Activated naive CD8-positive, alpha-beta T cell treated with anti-CD3 and anti-CD28 coated beads, Interleukin-2, amount 50 U/mL, for 24 hours (primary cell): ENCODE measurements around the gene NEUROD6.

Experiments
- ATAC-seq: fragments of 150-1000 bp; cut with Tn5 transposase; one replicate; pipeline ENCODE4 v1.10.0; 2021
- DNase-seq: peaks from one replicate; pipeline ENCODE4 v3.0.0; 2021
- H3K27ac Mint-ChIP-seq: one replicate; pipeline ENCODE4 v1.8.0; 2021; ENCODE audit warnings: mild to moderate bottlenecking, mixed read lengths
- H3K27me3 Mint-ChIP-seq: one replicate; pipeline ENCODE4 v1.8.0; 2021; ENCODE audit warnings: mixed read lengths
- H3K36me3 Mint-ChIP-seq: one replicate; pipeline ENCODE4 v1.8.0; 2021; ENCODE audit warnings: low read depth, mixed read lengths
- H3K4me1 Mint-ChIP-seq: one replicate; pipeline ENCODE4 v1.8.0; 2021; ENCODE audit warnings: mixed read lengths
- H3K4me3 Mint-ChIP-seq: one replicate; pipeline ENCODE4 v1.8.0; 2021; ENCODE audit warnings: mild to moderate bottlenecking, moderate library complexity, mixed read lengths
- H3K9me3 Mint-ChIP-seq: one replicate; pipeline ENCODE4 v1.8.0; 2021; ENCODE audit warnings: mixed read lengths

The NEUROD6 gene

GRCh38 chr7:31340603-31341002 is at the start of gene NEUROD6:
NEUROD6 (minus strand) TSS chr7:31340726; CDS start chr7:31339268, 1,458 bp downstream.
- no peaks in the 10 kb centered on the region for H3K4me1 Mint-ChIP-seq
- no peaks in the 10 kb centered on the region for H3K9me3 Mint-ChIP-seq
- DNase-seq = no peak
- no peak within 1 kb of the TSS for H3K27ac Mint-ChIP-seq
- H3K36me3 Mint-ChIP-seq = no peaks in the 10 kb centered on the region
- ATAC-seq = no peak
- H3K4me3 Mint-ChIP-seq = no peak within 1 kb of the TSS
- peaks cover 19% of the 10 kb centered on the region for H3K27me3 Mint-ChIP-seq

GRCh38 chr7:31384466-31384865 is 43.9 kb upstream of the NEUROD6 start:
- no peak for ATAC-seq
- Mint-ChIP-seq H3K27me3 (no peaks in the 10 kb centered on the region), H3K27ac (no peak overlapping the region), H3K4me3 (no peak overlapping the region), H3K9me3 (peaks cover 20% of the 10 kb centered on the region), H3K4me1 (no peaks in the 10 kb centered on the region), H3K36me3 (no peaks in the 10 kb centered on the region)
- no peak for DNase-seq

- Mint-ChIP-seq H3K27ac (no peak overlapping the region), H3K36me3 (no peaks in the 10 kb centered on the region), H3K4me1 (no peaks in the 10 kb centered on the region), H3K4me3 (no peak overlapping the region), H3K9me3 (peaks cover 13% of the 10 kb centered on the region), H3K27me3 (no peaks in the 10 kb centered on the region)
- DNase-seq (no peak), ATAC-seq (no peak)
Observed at GRCh38 chr7:31382722-31383121, 42.2 kb upstream of the NEUROD6 start.

GRCh38 chr7:31373337-31374289 is 33.1 kb upstream of the NEUROD6 start:
- H3K4me3 Mint-ChIP-seq = no peak overlapping the region
- no peaks in the 10 kb centered on the region for H3K4me1 Mint-ChIP-seq
- no peaks in the 10 kb centered on the region for H3K36me3 Mint-ChIP-seq
- ATAC-seq = peak; percentile 46
- no peaks in the 10 kb centered on the region for H3K27me3 Mint-ChIP-seq
- H3K27ac Mint-ChIP-seq = no peak overlapping the region
- H3K9me3 Mint-ChIP-seq = no peaks in the 10 kb centered on the region
- DNase-seq = no peak

- no peaks in the 10 kb centered on the region for H3K27me3 Mint-ChIP-seq
- no peaks in the 10 kb centered on the region for H3K9me3 Mint-ChIP-seq
- no peak overlapping the region for H3K4me3 Mint-ChIP-seq
- no peak overlapping the region for H3K27ac Mint-ChIP-seq
- H3K4me1 Mint-ChIP-seq = no peaks in the 10 kb centered on the region
- DNase-seq (no peak), ATAC-seq (no peak)
- H3K36me3 Mint-ChIP-seq = no peaks in the 10 kb centered on the region
Observed at GRCh38 chr7:31372231-31372959, 31.9 kb upstream of the NEUROD6 start.

- H3K27me3 Mint-ChIP-seq = no peaks in the 10 kb centered on the region
- no peak for ATAC-seq
- no peak for DNase-seq
- H3K9me3 Mint-ChIP-seq = no peaks in the 10 kb centered on the region
- H3K27ac Mint-ChIP-seq = no peak overlapping the region
- no peaks in the 10 kb centered on the region for H3K36me3 Mint-ChIP-seq
- no peaks in the 10 kb centered on the region for H3K4me1 Mint-ChIP-seq
- no peak overlapping the region for H3K4me3 Mint-ChIP-seq
Observed at GRCh38 chr7:31371621-31372020, 31.1 kb upstream of the NEUROD6 start.

GRCh38 chr7:31370609-31371008 is 30.1 kb upstream of the NEUROD6 start:
- ATAC-seq = no peak
- Mint-ChIP-seq H3K27ac (no peak overlapping the region), H3K27me3 (peaks cover 2% of the 10 kb centered on the region), H3K4me1 (no peaks in the 10 kb centered on the region), H3K36me3 (no peaks in the 10 kb centered on the region), H3K4me3 (no peak overlapping the region), H3K9me3 (no peaks in the 10 kb centered on the region)
- DNase-seq = no peak

- Mint-ChIP-seq H3K36me3 (no peaks in the 10 kb centered on the region), H3K4me3 (no peak overlapping the region), H3K9me3 (no peaks in the 10 kb centered on the region), H3K27me3 (peaks cover 2% of the 10 kb centered on the region), H3K27ac (no peak overlapping the region), H3K4me1 (no peaks in the 10 kb centered on the region)
- no peak for DNase-seq
- ATAC-seq = no peak
Observed at GRCh38 chr7:31368620-31369019, 28.1 kb upstream of the NEUROD6 start.

- Mint-ChIP-seq H3K4me3 (no peak overlapping the region), H3K36me3 (no peaks in the 10 kb centered on the region), H3K27me3 (peaks cover 2% of the 10 kb centered on the region), H3K27ac (no peak overlapping the region), H3K4me1 (no peaks in the 10 kb centered on the region), H3K9me3 (peaks cover 4% of the 10 kb centered on the region)
- ATAC-seq = no peak
- DNase-seq = no peak
Observed at GRCh38 chr7:31363496-31363895, 23.0 kb upstream of the NEUROD6 start.

- Mint-ChIP-seq H3K4me1 (no peaks in the 10 kb centered on the region), H3K27ac (no peak overlapping the region), H3K4me3 (no peak overlapping the region), H3K9me3 (peaks cover 4% of the 10 kb centered on the region), H3K27me3 (peaks cover 2% of the 10 kb centered on the region), H3K36me3 (no peaks in the 10 kb centered on the region)
- ATAC-seq (no peak), DNase-seq (no peak)
Observed at GRCh38 chr7:31363051-31363450, 22.5 kb upstream of the NEUROD6 start.

- peaks cover 2% of the 10 kb centered on the region for H3K27me3 Mint-ChIP-seq
- ATAC-seq (no peak), DNase-seq (no peak)
- H3K9me3 Mint-ChIP-seq = peaks cover 4% of the 10 kb centered on the region
- H3K27ac Mint-ChIP-seq = no peak overlapping the region
- no peaks in the 10 kb centered on the region for H3K36me3 Mint-ChIP-seq
- no peaks in the 10 kb centered on the region for H3K4me1 Mint-ChIP-seq
- no peak overlapping the region for H3K4me3 Mint-ChIP-seq
Observed at GRCh38 chr7:31362401-31362800, 21.9 kb upstream of the NEUROD6 start.

- no peaks in the 10 kb centered on the region for H3K4me1 Mint-ChIP-seq
- H3K9me3 Mint-ChIP-seq = peaks cover 4% of the 10 kb centered on the region
- ATAC-seq = no peak
- no peak overlapping the region for H3K4me3 Mint-ChIP-seq
- H3K27me3 Mint-ChIP-seq = no peaks in the 10 kb centered on the region
- H3K27ac Mint-ChIP-seq = no peak overlapping the region
- H3K36me3 Mint-ChIP-seq = no peaks in the 10 kb centered on the region
- no peak for DNase-seq
Observed at GRCh38 chr7:31358467-31358866, 17.9 kb upstream of the NEUROD6 start.

- no peaks in the 10 kb centered on the region for H3K9me3 Mint-ChIP-seq
- H3K27ac Mint-ChIP-seq = no peak overlapping the region
- no peak for DNase-seq
- H3K27me3 Mint-ChIP-seq = peaks cover 2% of the 10 kb centered on the region
- H3K4me3 Mint-ChIP-seq = no peak overlapping the region
- no peak for ATAC-seq
- no peaks in the 10 kb centered on the region for H3K36me3 Mint-ChIP-seq
- H3K4me1 Mint-ChIP-seq = no peaks in the 10 kb centered on the region
Observed at GRCh38 chr7:31345421-31345820, 4.9 kb upstream of the NEUROD6 start.

- H3K36me3 Mint-ChIP-seq = no peaks in the 10 kb centered on the region
- ATAC-seq (no peak), DNase-seq (no peak)
- peaks cover 5% of the 10 kb centered on the region for H3K27me3 Mint-ChIP-seq
- H3K4me3 Mint-ChIP-seq = no peak overlapping the region
- H3K27ac Mint-ChIP-seq = no peak overlapping the region
- no peaks in the 10 kb centered on the region for H3K4me1 Mint-ChIP-seq
- H3K9me3 Mint-ChIP-seq = no peaks in the 10 kb centered on the region
Observed at GRCh38 chr7:31343516-31344305, 3.2 kb upstream of the NEUROD6 start.
